ENCODE measurements around the gene TRAF4.
"Not testable (repeated sequence)": the region's sequence is repeated elsewhere in the genome, so short reads cannot be mapped to it uniquely, and the experiment has no call there.

Gene TRAF4

GRCh38 chr17:28729950-28730330 is 13.9 kb upstream of the TRAF4 start:
- no peak for DNase-seq (ENCODE audit: low read depth in 2 of 2)

- DNase-seq (ENCODE audit: low read depth in 2 of 2) = no peak
Observed at GRCh38 chr17:28733346-28733745, 10.5 kb upstream of the TRAF4 start.

- no peak for DNase-seq (ENCODE audit: low read depth in 2 of 2)
Observed at GRCh38 chr17:28734712-28735241, 9.0 kb upstream of the TRAF4 start.

DNA sequence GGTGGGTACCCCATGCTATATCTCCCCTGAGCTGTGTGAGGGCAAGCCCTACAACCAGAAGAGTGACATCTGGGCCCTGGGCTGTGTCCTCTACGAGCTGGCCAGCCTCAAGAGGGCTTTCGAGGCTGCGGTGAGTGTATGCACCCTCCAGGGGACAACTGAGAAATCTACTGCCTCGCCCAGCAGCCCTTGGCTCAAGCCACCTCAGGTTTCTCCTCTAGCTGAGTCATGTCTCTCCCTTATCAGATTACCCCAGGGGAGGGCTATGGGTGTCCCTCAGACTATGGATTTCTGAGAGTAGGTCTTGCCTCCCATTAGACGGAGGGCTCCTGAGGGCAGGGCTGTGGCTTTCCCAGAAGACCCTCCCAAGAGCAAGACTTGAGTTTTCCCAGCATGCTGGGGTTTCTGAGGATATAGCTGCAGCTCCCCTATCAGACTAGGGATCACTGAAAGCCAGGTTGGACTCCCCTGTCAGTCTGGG is 8.5 kb upstream of the TRAF4 start:
- no peak for DNase-seq (ENCODE audit: low read depth in 2 of 2)

- not testable (repeated sequence) for DNase-seq (ENCODE audit: low read depth in 2 of 2)
Observed at GRCh38 chr17:28735913-28736769, 7.7 kb upstream of the TRAF4 start.

DNA sequence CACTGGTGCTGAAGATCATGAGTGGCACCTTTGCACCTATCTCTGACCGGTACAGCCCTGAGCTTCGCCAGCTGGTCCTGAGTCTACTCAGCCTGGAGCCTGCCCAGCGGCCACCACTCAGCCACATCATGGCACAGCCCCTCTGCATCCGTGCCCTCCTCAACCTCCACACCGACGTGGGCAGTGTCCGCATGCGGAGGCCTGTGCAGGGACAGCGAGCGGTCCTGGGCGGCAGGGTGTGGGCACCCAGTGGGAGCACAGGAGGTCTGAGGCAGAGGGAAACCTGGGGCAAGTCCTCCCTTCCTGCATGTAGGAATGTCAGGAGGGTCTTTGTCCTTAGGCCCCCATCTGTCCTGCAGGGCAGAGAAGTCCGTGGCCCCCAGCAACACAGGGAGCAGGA is 6.5 kb upstream of the TRAF4 start:
- no peak for DNase-seq (ENCODE audit: low read depth in 2 of 2)

- no peak for DNase-seq (ENCODE audit: low read depth in 2 of 2)
Observed at GRCh38 chr17:28737770-28738679, 5.8 kb upstream of the TRAF4 start.

- DNase-seq (ENCODE audit: low read depth in 2 of 2) = peak in 1 of 2 donors; percentile 51
Observed at GRCh38 chr17:28738680-28739384, 5.0 kb upstream of the TRAF4 start.

DNA sequence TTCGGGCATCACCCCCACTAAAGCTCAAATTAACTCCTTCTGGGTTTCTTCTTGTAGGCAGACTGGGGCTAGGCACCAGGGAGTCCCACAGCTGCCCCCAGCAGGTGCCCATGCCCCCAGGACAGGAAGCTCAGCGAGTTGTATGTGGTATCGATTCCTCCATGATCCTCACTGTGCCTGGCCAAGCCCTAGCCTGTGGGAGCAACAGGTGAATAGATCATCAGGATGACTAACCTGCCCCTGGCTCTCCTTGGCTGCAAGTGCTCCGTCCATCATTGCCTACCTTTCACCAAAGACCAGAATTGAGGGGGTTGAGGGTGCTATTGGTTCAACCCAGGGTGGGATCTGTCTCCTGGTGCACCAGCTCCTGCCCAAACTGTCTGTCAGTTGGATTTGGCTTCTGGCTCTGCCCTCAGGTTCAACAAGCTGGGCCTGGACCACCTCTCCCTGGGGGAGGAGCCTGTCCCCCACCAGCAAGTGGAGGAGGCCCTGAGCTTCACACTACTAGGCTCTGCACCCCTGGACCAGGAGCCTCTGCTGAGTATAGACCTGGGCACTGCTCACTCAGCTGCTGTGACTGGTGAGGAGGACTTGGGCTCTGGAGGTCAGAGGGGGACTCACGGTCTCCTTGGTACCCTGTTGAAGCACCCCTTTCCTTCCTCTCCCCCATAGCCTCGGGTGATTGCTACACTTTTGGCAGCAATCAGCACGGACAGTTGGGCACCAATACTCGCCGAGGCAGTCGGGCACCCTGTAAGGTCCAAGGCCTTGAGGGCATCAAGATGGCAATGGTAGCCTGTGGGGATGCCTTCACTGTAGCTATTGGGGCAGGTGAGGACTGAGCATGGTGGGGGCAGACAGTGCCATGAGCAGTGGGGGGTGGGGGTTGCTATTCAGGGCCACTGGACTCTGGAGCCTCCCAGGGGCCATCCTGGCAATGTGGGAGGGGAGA is 3.1 kb upstream of the TRAF4 start:
- no peak for DNase-seq (ENCODE audit: low read depth in 2 of 2)

GRCh38 chr17:28741358-28742349 is 2.2 kb upstream of the TRAF4 start:
- DNase-seq (ENCODE audit: low read depth in 2 of 2) = no peak

- peak in 1 of 2 donors; percentile 71 for DNase-seq (ENCODE audit: low read depth in 2 of 2)
Observed at GRCh38 chr17:28744104-28744971, 527 bp downstream of the TRAF4 start.

GRCh38 chr17:28744972-28745785 is 1.4 kb downstream of the TRAF4 start:
- DNase-seq (ENCODE audit: low read depth in 2 of 2) = no peak

GRCh38 chr17:28745786-28746411 is 2.1 kb downstream of the TRAF4 start:
- DNase-seq (ENCODE audit: low read depth in 2 of 2) = no peak

- no peak for DNase-seq (ENCODE audit: low read depth in 2 of 2)
Observed at GRCh38 chr17:28746611-28747050, 2.8 kb downstream of the TRAF4 start.

- no peak for DNase-seq (ENCODE audit: low read depth in 2 of 2)
Observed at GRCh38 chr17:28747051-28747691, 3.4 kb downstream of the TRAF4 start.

All from stimulated activated CD4-positive, alpha-beta T cell treated with anti-CD3 and anti-CD28 coated beads, Interleukin-1b, Interleukin-23, amount 100 ng/mL, for 1 hour (primary cell).